ENCODE measurements around the gene MPRIP.
A peak's percentile ranks its signal among the peaks of the same experiment; 100 is the strongest.

MPRIP gene

GRCh38 chr17:17114592-17115225, 72.5 kb downstream of the MPRIP start:
- peak; percentile 16 for DNase-seq (ENCODE audit: low read depth)
- TF ChIP-seq CTCF (conservative IDR thresholded peaks at IDR 0.05; ENCODE audit: control insufficient read depth, insufficient read depth, low read depth, low read length): no peak
- H3K4me3 ChIP-seq (ENCODE audit: control insufficient read depth, low read depth, low read length): no peak overlapping the region

- no peak for TF ChIP-seq CTCF (conservative IDR thresholded peaks at IDR 0.05; ENCODE audit: control insufficient read depth, insufficient read depth, low read depth, low read length)
- no peak overlapping the region for H3K4me3 ChIP-seq (ENCODE audit: control insufficient read depth, low read depth, low read length)
- DNase-seq (ENCODE audit: low read depth): no peak
These were observed 73.4 kb downstream of the MPRIP start for GRCh38 chr17:17115620-17116019.

- DNase-seq (ENCODE audit: low read depth): no peak
- H3K4me3 ChIP-seq (ENCODE audit: control insufficient read depth, low read depth, low read length): no peak overlapping the region
- TF ChIP-seq CTCF (conservative IDR thresholded peaks at IDR 0.05; ENCODE audit: control insufficient read depth, insufficient read depth, low read depth, low read length): no peak
These were observed 74.1 kb downstream of the MPRIP start for GRCh38 chr17:17116406-17116805.

- H3K4me3 ChIP-seq (ENCODE audit: control insufficient read depth, low read depth, low read length): no peak overlapping the region
- no peak for TF ChIP-seq CTCF (conservative IDR thresholded peaks at IDR 0.05; ENCODE audit: control insufficient read depth, insufficient read depth, low read depth, low read length)
- DNase-seq (ENCODE audit: low read depth): no peak
These were observed 75.7 kb downstream of the MPRIP start for GRCh38 chr17:17117923-17118322.

- no peak overlapping the region for H3K4me3 ChIP-seq (ENCODE audit: control insufficient read depth, low read depth, low read length)
- TF ChIP-seq CTCF (conservative IDR thresholded peaks at IDR 0.05; ENCODE audit: control insufficient read depth, insufficient read depth, low read depth, low read length): no peak
- DNase-seq (ENCODE audit: low read depth): no peak
These were observed 76.1 kb downstream of the MPRIP start for GRCh38 chr17:17118399-17118798.

- no peak for DNase-seq (ENCODE audit: low read depth)
- no peak overlapping the region for H3K4me3 ChIP-seq (ENCODE audit: control insufficient read depth, low read depth, low read length)
- TF ChIP-seq CTCF (conservative IDR thresholded peaks at IDR 0.05; ENCODE audit: control insufficient read depth, insufficient read depth, low read depth, low read length): no peak
These were observed 76.8 kb downstream of the MPRIP start for GRCh38 chr17:17119106-17119505.

GRCh38 chr17:17119533-17119932, 77.3 kb downstream of the MPRIP start:
- peak; percentile 75 for DNase-seq (ENCODE audit: low read depth)
- TF ChIP-seq CTCF (conservative IDR thresholded peaks at IDR 0.05; ENCODE audit: control insufficient read depth, insufficient read depth, low read depth, low read length): no peak
- H3K4me3 ChIP-seq (ENCODE audit: control insufficient read depth, low read depth, low read length): no peak overlapping the region
